Adrenal gland (tissue), 12 donors: ENCODE measurements around the gene NOP16. TPM values are rescaled to one million over a fixed set of nuclear protein-coding genes. Genes with fewer than 3 reads are reported as not detected.

Experiments used
- DNase-seq, 7 donors: peaks; one replicate each; pipeline ENCODE4 v3.0.0-alpha.2; 2019 to 2020
- H3K27ac ChIP-seq, 5 donors: fragments of 200-600 bp; sonication (generic) in 4 of 5; 1 replicate in 3 of 5; 2 replicates in 2 of 5; pipeline versions ENCODE4 v1.5.1 to v1.8.0; 2016 to 2020; ENCODE audit warnings: mild to moderate bottlenecking in 1 of 5
- H3K27me3 ChIP-seq: fragments of 200-600 bp; 2 replicates; pipeline ENCODE4 v1.8.0; 2021
- H3K36me3 ChIP-seq, 2 donors: fragments of 200-600 bp; replicated peaks in 1 of 2; 1 replicate in 1 of 2; 2 replicates in 1 of 2; pipeline versions ENCODE4 v1.5.1 to v1.8.0; 2018 to 2022
- H3K4me1 ChIP-seq, 2 donors: fragments of 200-600 bp; replicated peaks in 1 of 2; 1 replicate in 1 of 2; 2 replicates in 1 of 2; pipeline versions ENCODE4 v1.5.1 to v1.8.0; 2018 to 2021
- H3K4me3 ChIP-seq, 4 donors: fragments of 200-600 bp; sonication (generic) in 3 of 4; one replicate each; pipeline ENCODE4 v1.5.1; 2016 to 2018
- H3K9me3 ChIP-seq, 3 donors: fragments of 200-600 bp; sonication (generic) in 1 of 3; replicated peaks in 1 of 3; 1 replicate in 2 of 3; 2 replicates in 1 of 3; pipeline versions ENCODE4 v1.5.1 to v1.8.0; 2016 to 2021
- CTCF ChIP-seq, 6 experiments: fragments of 450-650 bp in 4 of 6; fragments of 200-600 bp in 2 of 6; sonication (generic) in 1 of 6; IDR thresholded peaks; 1 replicate in 5 of 6; 2 replicates in 1 of 6; pipeline versions ENCODE4 v1.5.1 to v1.8.0; 2016 to 2021; ENCODE audit warnings: antibody characterized with exemption in 6 of 6, mild to moderate bottlenecking in 2 of 6, moderate library complexity in 1 of 6
- POLR2A ChIP-seq, 2 donors: fragments of 450-650 bp; IDR thresholded peaks; one replicate each; pipeline ENCODE4 v1.6.1; 2017; ENCODE audit warnings: antibody characterized with exemption in 2 of 2, mild to moderate bottlenecking in 2 of 2, moderate library complexity in 1 of 2
- intact Hi-C, 2 donors: fragments of 100-400 bp; cut with DNase I; formaldehyde crosslinking; loops; one replicate each; pipeline versions ENCODE4 v1.14.1 to v1.15.0; 2022 to 2023
- microRNA counts, 2 donors: library from miRNA; unstranded; fragments of <30 nt; microRNA quantifications; one replicate each; lab custom pipeline; 2016
- microRNA-seq, 3 donors: library from miRNA; unstranded; fragments of <30 nt; microRNA quantifications; one replicate each; pipeline ENCODE4, GENCODE V29; 2017 to 2020
- polyA plus RNA-seq, 3 donors: library from polyadenylated mRNA; stranded (reverse); fragments of 200-250 nt in 2 of 3; fragments of 350-450 nt in 1 of 3; fragmentation: Illumina TruSeq in 1 of 3; extraction: RNeasy Lipid Tissue Mini Kit (QIAGEN cat#74804) in 1 of 3; gene quantifications; one replicate each; pipeline ENCODE4 v1.2.3, GENCODE V29; 2013 to 2014
- small RNA-seq, 2 donors: library from RNA; depleted of rRNA; stranded (forward); fragments of <200 nt; gene quantifications; one replicate each; pipeline ENCODE3, GENCODE V24; 2016
- total RNA-seq, 9 donors: library from RNA; depleted of rRNA in 4 of 9; stranded (reverse); fragments of >200 nt in 4 of 9; fragments of 120-200 nt in 1 of 9; fragmentation: NEBNext Ultra II Directional in 1 of 9; extraction: Animal tissue kit (Norgen Biotek cat#: 25700) in 1 of 9; gene quantifications; one replicate each; pipeline versions ENCODE4 v1.1.0 to v1.2.4, GENCODE V29; 2013 to 2023
- donor health status: healthy with polysubstance abuse.
- donor health status: Bipolar disorder and iron deficiency.
- donor health status: DM: yes; HTN: yes; CAD: no.
- donor health status: DM: no; HTN: no; CAD: no.
- donor health status: DM: no; HTN: no; CAD: no.
- donor health status: DM: yes; HTN: yes; CAD: no.

NOP16 gene
- total and polyA plus RNA-seq, 12 donors = 6.2 to 62.1 (median 26.5) TPM

- H3K27ac ChIP-seq = no peak overlapping the region
- peaks cover 5 to 12% of the 10 kb centered on the region in 2 donors for H3K4me1 ChIP-seq
- intact Hi-C loops = no loop called here
- TF ChIP-seq CTCF (IDR thresholded peaks at IDR 0.05) = no peak
- no peak for TF ChIP-seq POLR2A (IDR thresholded peaks at IDR 0.05)
- H3K27me3 ChIP-seq = no peaks in the 10 kb centered on the region
- no peaks in the 10 kb centered on the region for H3K9me3 ChIP-seq
- peaks cover 0 to 27% of the 10 kb centered on the region in 2 donors for H3K36me3 ChIP-seq
- DNase-seq = no peak
- no peak overlapping the region for H3K4me3 ChIP-seq
These were observed 54.2 kb downstream of the NOP16 start for GRCh38 chr5:176334031-176334770.

MicroRNA genes within 50 kb of the gene (microRNA counts, 767-probe panel; counts per million panel counts)
- 0 counts per million in 2 donors for microRNA hsa-miR-1271-5p (lab: Ali Mortazavi, UCI)

Small RNAs within 50 kb of the gene (microRNA-seq; reads per million reads assigned to microRNA genes)
- gene MIR1271 = 1.7 to 5.8 (median 1.9) reads per million in 3 donors

Small RNAs within 50 kb of the gene (small RNA-seq; reads per million reads assigned to genes)
- gene MIR1271 = 3.1 to 3.8 reads per million in 2 donors

Other genes with a start within 250 kb of the NOP16 start
- 10 to 100 TPM; 39.0 to 85.3 (median 48.4) TPM for gene SIMC1, start 150.2 kb downstream of the NOP16 start, total RNA-seq
- gene SIMC1, start 150.2 kb downstream of the NOP16 start, polyA plus RNA-seq = 10 to 100 TPM; 25.7 to 72.7 (median 43.5) TPM
- gene KIAA1191, start 26.8 kb downstream of the NOP16 start, total RNA-seq = 100 to 1,000 TPM in 6 of 9 donors, 10 to 100 TPM in 3; 83.6 to 127 (median 106) TPM
- gene KIAA1191, start 26.8 kb downstream of the NOP16 start, polyA plus RNA-seq = 10 to 100 TPM; 52.9 to 86.4 (median 61.8) TPM
- 1 to 10 TPM; 1.6 to 8.8 (median 3.0) TPM for gene ARL10, start 23.1 kb downstream of the NOP16 start, total RNA-seq
- gene ARL10, start 23.1 kb downstream of the NOP16 start, polyA plus RNA-seq = 1 to 10 TPM; 1.9 to 6.1 (median 3.5) TPM
- 100 to 1,000 TPM; 138 to 262 (median 198) TPM for gene HIGD2A, start 153 bp upstream of the NOP16 start, total RNA-seq
- 100 to 1,000 TPM; 112 to 492 (median 244) TPM for gene HIGD2A, start 153 bp upstream of the NOP16 start, polyA plus RNA-seq
- gene CLTB, start 27.9 kb upstream of the NOP16 start, total RNA-seq = 100 to 1,000 TPM; 129 to 261 (median 159) TPM
- gene CLTB, start 27.9 kb upstream of the NOP16 start, polyA plus RNA-seq = 100 to 1,000 TPM; 118 to 299 (median 262) TPM
- gene FAF2, start 59.8 kb upstream of the NOP16 start, total RNA-seq = 10 to 100 TPM; 29.0 to 62.3 (median 41.0) TPM
- gene FAF2, start 59.8 kb upstream of the NOP16 start, polyA plus RNA-seq = 10 to 100 TPM; 21.2 to 68.2 (median 24.3) TPM
- 10 to 100 TPM in 8 of 9 donors, 1 to 10 TPM in 1; 6.9 to 65.7 (median 25.3) TPM for gene RNF44, start 148.8 kb upstream of the NOP16 start, total RNA-seq
- gene RNF44, start 148.8 kb upstream of the NOP16 start, polyA plus RNA-seq = 10 to 100 TPM in 2 of 3 donors, 1 to 10 TPM in 1; 5.3 to 43.1 (median 16.4) TPM
- under 1 TPM in 7 of 9 donors, not detected in 2; under 0.01 to 0.55 (median 0.34) TPM for gene CDHR2, start 160.7 kb upstream of the NOP16 start, total RNA-seq
- gene CDHR2, start 160.7 kb upstream of the NOP16 start, polyA plus RNA-seq = under 1 TPM; 0.08 to 0.13 (median 0.10) TPM
- 1 to 10 TPM in 5 of 9 donors, under 1 TPM in 4; 0.42 to 4.0 (median 1.4) TPM for gene GPRIN1, start 221.6 kb upstream of the NOP16 start, total RNA-seq
- gene GPRIN1, start 221.6 kb upstream of the NOP16 start, polyA plus RNA-seq = 1 to 10 TPM in 2 of 3 donors, under 1 TPM in 1; 0.81 to 2.2 (median 1.3) TPM
- 1 to 10 TPM in 2 of 9 donors, under 1 TPM in 3, not detected in 4; 0.19 to 2.4 (median 0.78) TPM for gene SNCB, start 241.9 kb upstream of the NOP16 start, total RNA-seq
- 1 to 10 TPM; 1.0 to 8.6 (median 2.8) TPM for gene SNCB, start 241.9 kb upstream of the NOP16 start, polyA plus RNA-seq
- under 1 TPM in 2 of 9 donors, not detected in 7; 0.28 to 0.44 TPM for gene EIF4E1B, start 242.1 kb upstream of the NOP16 start, total RNA-seq
- gene EIF4E1B, start 242.1 kb upstream of the NOP16 start, polyA plus RNA-seq = under 1 TPM; 0.24 to 0.37 (median 0.24) TPM